T follicular helper cell (primary cell): ENCODE results near the gene TEX28.
"Not testable (repeated sequence)": the region's sequence is repeated elsewhere in the genome, so short reads cannot be mapped to it uniquely, and the experiment has no call there.

Experiments used
- DNase-seq: peaks from one replicate; pipeline ENCODE4 v3.0.0-alpha.2; 2020; ENCODE audit warnings: low read depth
- total RNA-seq, 2 experiments: gene quantifications; one replicate each; lab custom pipeline; 2026; lab: John Stamatoyannopoulos, UW

The TEX28 gene, protein sequence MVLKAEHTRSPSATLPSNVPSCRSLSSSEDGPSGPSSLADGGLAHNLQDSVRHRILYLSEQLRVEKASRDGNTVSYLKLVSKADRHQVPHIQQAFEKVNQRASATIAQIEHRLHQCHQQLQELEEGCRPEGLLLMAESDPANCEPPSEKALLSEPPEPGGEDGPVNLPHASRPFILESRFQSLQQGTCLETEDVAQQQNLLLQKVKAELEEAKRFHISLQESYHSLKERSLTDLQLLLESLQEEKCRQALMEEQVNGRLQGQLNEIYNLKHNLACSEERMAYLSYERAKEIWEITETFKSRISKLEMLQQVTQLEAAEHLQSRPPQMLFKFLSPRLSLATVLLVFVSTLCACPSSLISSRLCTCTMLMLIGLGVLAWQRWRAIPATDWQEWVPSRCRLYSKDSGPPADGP
- 0 reads per million in 2 experiments for total RNA-seq

DNA sequence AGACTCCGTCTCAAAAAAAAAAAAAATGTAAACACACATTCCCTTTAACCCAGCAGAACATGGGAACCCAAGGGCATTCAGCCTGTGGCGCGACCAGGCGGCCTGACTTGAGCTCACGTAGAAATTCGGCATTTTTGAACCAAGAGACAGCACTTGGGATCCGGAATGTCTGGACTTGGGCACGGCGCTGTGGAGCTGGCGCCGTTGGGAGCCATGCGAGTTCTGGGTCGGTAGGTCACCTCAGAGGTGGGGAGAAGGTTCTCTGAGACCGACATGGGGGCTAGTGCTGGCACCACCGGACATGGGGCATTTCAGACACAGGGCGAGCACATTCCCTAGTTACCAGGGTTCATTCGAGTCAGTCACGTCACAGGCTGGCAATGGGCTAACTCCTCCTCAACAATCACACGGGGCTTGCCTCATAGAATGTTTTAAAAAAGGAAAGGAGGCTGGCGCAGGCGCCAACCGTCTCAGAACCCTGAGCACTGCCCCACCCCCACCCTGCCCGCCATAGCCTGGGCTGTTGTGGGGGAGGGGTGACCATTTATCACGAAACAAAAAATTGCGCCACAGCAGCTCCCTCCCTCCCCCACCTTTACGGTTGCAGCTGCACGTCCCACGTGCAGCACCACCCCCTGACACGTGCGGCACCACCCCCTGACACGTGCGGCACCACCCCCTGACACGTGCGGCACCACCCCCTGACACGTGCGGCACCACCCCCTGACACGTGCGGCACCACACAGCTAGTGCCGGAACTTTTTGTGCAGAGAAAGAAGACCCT is at the start of gene TEX28:
Gene TEX28 (minus strand): TSS at position 334 of the 784 bp plus-strand sequence. CDS start 3,007 bp downstream, outside the sequence.
- no peak for DNase-seq

DNA sequence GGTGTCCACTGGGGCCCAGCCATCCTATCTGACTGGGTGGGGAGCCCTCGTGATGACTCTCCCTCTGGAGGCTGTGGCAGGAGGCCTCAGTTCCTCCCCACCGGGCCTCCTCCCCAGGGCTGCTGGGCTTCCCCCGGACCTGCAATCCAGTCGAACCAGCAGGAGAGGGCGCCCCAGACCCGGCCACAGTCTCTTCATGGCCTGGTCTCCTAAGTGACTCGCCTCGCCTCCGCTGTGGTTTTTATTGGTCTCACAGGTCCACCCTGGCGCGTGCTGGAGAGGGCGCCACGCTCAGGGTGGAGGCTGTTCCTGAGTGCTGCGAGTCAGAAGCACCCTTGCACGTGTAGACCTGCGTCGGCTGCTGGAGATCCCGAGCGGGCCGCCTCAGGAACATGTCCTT is 48.7 kb upstream of the TEX28 start:
- not testable (repeated sequence) for DNase-seq

DNA sequence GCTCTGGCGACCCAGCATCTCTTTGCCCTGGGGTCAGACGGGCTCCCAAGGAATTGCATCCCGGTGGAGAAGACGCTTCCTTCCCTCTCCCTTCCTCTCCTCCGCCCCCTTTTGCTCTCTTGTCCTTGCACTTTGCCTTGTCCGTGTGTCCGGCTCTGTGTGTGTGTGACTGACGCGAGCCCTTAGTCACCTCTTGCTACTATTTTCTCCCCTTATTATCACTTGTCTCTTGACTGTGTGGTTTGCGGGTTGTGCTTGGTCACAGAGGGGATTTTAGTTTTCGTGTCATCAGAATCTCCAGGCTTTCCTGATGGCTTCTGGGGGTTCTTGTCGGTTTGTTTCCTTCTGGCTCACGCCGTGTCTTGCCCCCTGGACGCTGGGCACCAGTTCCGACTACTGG is 48.1 kb upstream of the TEX28 start:
- not testable (repeated sequence) for DNase-seq

DNA sequence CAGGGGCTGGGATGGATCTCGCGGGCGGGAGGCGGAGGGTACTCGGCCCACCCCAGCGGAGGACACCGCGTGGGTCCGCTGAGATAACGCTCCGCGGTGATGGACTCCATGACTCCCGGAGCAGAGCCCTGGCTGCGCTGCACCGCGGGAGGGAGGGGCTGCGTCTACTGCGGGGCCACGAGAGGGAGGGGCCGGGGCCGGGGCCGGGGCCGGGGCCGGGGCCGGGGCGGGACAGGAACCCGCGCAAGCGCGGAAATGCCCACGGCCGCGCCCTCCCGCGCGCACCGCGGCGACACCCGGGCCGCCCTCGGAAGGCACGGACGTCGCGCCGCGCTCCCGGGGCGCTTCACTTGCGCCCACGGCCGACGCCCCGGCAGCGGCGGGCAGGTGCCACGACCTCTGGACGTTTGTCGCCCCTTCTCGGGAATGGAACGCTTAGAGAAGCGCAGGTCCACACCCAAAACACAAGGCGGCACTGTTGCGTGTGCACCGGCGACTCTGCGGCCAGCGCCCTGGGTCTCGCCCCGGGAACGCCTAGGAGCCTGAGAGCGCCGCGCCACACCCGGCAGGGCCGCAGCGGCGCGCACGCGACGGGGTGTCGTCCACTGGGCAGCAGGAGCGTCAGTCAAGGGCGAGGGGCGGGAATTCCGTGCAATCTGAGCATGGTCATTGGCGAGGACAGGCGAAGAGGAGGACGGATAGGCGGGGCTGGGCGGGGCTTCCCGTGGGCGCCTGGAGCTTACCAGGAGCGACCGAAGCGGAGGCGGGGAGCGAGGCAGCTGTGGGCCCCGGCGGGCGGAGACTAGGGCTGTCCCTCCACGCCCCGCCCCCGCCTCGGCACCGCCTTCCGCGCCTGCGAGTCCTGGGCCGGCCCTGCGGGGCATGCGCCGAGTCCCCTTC is 46.7 kb upstream of the TEX28 start:
- DNase-seq, result not testable (repeated sequence)

DNA sequence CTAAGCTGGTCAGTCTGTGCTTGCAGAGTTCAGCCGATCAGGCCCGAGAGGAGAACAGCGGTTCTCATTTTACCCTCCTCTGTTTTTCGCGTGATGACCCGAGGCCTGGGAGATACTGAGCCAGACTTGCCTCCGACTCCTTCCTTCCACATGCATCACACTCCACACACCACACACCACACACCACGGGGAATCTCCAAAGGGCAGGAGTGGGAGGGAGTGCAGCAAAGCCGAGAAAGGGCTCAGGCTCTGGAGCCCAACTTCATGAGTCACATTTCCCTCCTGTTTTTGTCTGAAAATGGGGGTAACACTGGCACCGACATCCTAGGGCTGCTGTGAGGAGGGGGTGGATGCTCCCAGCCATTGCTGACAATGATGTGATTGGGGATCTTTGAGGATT is 39.6 kb upstream of the TEX28 start:
- no peak for DNase-seq

DNA sequence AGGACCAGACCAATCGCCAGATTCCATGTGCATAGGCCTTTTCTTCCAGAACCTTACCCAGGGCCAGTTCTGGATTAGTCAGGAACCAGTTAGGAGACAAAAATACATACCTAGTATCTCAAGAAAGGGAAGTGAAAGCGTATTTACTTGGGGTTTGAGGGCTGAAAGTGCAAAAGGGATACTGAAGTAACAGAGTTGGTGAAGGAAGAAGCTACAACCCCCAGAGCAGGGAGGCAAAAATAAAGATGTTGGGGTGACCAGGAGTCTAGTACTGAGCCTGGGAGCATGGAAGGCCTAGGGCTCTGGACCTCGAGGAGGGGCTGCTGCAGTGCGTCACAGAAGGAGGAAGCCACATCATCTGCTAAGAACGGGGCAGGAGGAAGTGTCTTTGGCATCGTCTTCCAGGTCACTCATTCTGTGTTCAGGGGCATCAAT is 38.9 kb upstream of the TEX28 start:
- DNase-seq, result no peak

DNA sequence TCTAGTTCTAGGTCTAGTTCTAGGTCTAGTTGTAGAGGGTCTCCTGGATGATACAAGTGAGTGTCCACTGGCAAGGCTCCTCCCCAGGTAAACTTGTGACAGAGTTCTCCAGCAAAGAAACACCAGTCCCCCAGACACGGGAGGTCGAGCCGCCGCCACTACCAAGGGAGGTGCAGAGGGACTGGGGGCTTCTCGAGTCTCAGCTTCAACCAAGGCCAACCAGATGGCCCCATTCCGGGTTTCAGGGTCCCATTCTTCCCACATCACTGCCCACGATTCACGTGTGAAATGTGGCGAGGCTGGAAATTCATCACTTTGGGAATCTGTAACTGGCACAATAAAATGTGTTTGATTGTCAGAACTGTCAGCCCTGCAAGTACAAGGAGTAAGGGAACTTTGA is 38.2 kb upstream of the TEX28 start:
- DNase-seq, result no peak

DNA sequence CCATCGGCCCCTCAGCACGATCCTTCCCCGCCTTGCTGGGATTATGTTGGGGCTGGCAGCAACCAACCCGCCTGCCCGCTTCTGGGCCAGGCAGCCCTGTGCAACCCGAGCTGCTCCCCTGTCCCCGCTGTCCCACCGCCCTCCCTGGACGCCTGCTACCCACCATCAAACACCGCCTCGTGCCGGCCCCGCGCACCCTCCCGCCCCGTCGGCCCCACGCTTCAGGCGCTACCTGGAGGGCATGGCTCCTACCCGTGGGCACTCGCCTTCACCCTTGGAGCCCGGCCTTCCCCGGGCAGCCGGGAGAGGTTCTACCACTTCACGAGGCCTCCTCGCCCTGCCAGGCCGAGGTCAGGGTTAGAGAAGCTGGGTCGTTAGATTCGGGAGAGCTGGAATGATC is 37.6 kb upstream of the TEX28 start:
- no peak for DNase-seq

DNA sequence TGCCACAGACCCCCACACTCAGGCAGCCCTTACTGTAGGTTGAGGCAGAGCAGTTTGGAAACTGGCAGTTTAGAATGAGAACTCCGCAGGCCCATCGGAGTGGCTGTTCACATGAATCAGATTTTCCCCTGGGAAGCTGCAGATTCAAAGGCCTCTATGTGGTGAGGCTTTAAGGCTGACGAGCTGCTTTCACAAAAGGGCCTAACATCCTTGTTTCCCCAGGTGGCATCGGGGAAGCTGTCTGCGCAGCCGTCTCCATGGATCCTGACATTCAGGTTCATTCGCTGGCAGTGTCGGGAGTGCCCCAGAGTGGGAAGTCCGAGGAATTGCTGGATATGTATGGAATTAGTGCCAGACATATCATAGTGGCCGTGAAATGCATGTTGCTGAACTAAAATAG is 34.4 kb upstream of the TEX28 start:
- no peak for DNase-seq

DNA sequence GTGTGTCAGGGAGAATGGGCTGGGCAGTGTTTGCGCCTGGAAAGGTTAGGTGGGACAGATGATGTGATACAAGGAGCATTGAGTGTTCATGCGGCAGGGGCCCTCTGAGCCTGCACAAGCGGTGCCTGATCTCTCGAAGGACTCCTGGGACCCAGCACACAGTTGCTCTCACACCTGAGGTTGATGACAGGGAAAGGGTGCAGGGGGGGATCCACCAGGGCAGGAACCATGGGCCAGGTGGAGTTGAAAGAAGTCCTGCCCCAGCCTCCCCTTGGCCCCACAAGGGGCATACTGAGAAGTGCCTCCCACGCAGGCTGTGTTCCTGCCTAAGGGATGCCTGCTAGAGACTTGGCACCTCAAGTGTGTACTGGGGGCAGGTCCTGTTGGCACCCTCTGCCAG is 33.7 kb upstream of the TEX28 start:
- DNase-seq, result no peak

DNA sequence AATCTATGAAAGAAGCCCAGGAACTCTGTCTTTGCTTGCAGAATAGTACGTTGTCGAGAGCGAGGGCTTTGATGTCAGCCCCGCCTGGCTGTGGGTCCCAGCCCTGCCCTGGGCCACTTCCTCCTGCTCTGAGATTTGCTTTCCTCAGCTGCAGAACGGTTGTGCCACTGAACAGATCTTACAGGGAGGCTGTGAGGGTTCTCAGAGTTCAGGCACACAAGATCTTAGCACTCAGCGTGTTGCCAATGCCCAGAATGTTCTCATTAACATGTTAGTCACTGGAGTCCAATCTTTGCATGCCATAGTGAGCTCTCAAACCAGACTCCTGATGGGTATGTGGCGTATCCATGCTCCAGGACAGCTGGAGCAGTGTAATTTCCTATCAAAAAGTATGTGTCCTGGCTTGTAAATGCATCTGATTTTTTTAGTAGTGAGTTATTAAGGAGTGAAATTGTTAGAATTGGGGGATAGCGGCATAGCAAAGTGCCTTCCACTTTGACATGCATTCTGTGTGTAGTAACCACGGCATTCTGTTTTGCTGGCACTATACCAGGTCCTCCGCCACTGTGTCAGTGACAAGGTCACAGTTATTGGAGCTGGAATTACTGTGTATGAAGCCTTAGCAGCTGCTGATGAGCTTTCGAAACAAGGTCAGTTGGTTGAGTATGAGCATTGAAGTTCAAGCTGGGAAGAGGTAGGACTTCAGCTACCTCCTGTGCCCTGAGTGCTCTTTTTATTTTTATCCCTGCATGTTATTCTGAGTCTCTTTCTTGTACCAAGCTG is 32.3 kb upstream of the TEX28 start:
- no peak for DNase-seq

DNA sequence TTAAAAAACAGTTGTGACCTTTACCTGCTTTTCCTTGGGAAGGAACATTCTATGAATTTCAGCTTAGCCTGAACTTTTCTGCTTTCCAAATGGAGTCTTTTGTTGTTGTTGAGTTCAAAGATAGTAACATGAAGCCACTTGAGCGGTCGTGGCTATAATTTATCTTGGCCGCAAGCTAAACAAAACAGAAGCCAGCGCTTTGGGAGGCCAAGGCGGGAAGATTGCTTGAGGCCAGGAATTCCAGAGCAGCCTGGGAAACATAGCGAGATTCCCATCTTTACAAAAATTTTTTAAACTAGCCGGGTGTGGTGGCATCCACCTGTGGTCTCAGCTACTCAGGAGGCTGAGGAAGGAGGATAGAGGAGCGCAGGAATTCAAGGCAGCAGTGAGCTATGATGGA is 30.6 kb upstream of the TEX28 start:
- DNase-seq, result no peak

DNA sequence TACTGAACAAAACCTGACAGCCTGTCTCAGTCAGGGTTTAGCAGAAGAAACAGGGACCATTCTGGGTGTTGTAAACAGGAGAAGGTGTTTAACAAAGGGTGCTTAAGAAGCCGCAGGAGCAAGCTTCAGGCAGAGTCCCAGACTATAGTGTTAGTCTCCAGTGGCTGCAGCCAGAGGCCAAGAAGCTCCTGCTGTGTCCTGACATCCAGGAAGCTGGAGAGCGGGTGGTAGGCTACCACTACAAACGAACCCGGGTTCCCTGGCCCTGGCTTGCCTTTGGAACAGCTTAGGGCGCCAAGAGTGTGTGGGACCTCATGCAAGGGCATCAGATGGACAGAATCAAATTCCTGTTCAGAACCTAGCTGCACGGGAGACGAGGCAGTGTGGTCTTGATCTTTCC is 28.6 kb upstream of the TEX28 start:
- DNase-seq, result no peak

DNA sequence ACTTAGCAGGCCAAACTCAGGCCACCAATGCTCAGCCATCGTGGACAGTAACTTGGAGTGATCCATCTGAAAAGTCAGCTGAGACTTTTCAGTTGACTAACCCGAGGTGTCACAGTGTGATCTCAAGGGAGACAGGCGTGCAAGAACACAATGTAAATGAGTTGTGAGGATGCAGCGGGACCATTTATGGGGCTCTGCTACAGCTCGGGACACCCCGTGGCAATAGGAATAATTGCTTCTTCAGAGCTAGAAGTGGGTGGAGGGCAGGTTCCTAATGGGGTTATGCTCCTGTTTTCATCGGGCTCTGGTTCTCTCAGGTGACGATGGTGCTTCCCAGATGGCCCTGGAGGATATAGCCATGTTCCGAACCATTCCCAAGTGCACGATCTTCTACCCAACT is 28.0 kb upstream of the TEX28 start:
- no peak for DNase-seq

DNA sequence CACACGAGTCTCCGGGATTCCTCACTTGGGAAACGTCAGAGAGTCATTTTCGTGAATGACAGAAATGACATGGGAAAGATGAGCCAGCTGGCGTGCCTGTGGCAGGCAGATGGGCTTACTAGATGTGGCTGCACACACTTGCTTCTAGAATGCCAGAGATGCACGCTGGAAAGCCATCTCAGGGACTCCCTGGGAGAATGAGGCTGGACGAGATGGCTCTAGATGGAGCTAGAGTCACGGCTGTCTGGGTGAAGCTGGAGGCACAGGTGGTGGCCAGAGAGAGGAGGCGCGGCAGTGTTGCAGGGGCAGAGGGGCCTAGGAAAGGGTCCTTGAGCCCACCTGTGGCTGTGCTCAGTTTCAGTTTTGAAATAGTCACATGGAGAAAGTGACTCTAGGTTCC is 26.7 kb upstream of the TEX28 start:
- DNase-seq, result no peak

DNA sequence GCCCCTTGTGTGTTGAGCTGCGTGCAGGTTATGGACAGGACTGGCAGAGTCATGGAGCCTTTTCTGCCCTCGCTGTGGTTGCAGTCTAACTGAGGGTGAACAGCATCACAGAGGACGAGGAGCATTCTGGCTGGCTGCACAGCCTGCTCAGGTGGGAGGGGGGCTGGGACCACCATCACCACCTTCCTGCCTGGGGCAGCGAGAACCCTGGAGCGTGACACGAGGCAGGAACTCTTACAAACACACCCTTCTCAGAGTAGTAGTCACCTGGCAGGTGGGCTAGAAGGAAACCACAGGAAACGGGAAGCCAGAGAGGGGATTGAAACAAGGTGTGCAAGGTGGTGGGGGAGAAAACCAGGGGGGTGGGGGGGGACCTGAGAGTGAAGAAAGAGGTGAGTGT is 26.2 kb upstream of the TEX28 start:
- DNase-seq, result no peak

DNA sequence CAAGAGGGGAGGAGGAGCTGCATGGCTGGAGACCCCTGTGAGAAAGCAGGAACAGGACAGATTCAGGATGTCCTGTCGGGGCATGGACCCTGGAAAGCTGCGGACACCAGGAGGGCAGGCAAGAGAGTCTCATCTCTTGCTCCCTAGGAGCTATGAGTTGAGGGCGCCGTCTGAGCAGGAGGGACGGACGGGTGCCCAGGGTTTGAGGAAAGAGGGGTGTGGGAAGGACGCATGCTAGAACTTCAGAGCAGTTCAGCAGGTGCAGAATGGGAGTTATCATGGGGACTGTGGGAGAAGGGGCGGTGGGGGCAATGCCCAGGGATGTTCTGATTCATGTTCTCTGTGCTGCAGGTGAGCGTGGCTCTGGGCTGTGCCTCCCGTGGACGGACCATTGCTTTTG is 25.5 kb upstream of the TEX28 start:
- no peak for DNase-seq

DNA sequence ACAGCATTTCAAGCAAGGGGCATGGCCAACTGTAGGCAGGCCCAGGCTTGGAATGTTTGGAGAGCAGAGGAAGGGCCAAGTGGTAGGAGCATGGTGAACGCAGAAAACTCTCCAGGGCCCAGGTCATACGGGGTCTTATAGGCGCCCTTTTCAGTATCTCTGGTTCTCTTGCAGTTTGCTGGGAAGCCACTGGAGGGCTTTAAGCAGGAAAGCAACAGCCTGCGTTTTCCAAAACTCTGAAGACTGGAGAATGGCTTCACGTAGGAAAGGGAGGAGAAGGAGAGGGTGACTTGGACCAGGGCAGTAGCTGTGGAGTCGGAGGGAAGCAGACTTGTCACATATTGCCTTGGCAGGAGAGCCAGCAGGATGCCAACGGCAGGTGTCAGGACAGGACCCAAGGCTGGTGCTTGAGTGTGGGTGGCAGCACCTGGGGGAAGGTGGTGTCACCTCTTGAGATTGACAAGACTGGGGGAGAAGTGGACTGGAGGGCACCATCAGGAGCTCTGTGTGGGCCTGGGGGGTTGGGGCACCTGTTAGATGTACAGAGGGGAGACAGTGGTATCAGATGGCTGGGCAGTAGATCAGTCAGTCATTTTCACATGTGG is 22.6 kb upstream of the TEX28 start:
- DNase-seq, result no peak

DNA sequence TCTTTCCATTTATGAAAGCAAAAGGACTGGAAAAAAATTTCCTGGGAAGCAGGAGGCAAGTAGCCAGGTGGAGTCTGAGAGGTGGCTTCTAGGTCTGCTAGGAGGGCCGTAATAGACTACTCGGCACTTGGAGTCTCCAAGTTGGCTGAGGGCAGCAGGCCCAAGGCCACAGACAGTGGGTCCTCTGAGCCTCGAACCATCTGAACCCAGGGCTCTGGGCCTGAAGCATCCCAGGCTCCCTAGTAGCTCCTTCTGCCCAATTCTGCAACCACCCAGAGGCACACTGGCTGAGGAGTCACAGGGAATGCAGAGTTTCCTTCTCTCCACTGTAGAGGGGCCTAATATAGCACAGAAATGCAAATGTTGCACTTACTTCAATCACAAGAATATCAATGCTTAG is 20.5 kb upstream of the TEX28 start:
- DNase-seq, result no peak

DNA sequence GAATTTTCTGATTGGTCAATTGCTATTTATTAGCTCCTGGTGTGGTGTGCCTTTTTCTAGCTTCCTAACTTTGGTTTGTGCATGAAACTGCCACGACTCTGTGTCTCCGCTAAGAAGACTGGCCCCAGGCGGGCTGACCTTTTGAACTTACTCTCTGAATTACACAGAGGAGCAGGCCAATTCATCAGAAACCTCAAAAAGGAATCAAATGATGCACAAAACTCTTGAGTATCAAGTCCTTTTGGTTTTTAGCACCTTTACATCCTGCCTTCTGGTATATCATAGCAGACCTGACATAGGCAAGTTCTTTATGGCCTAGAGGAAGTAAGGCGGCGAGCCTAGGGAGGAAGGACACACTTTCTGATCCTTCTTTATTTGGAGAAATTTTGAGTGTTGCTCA is 18.2 kb upstream of the TEX28 start:
- DNase-seq, result no peak

DNA sequence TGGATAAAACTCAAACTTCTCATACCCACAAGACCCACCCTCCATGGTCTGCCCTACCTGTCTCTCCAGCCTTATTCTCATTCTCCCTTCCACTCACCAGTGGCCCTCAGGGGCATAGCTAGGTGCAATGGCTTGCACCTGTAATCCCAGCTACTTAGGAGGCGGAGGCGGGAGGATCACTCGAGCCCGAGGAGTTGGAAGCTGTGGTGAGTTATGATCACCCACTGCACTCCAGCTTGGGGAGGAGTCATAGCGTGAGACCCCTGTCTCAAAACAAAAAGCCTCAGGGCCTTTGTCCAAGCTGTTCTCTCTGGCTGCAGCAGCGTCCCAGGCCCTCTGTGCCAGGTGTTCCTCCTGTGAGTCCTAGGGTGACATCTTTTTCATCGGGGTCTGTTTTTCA is 17.2 kb upstream of the TEX28 start:
- DNase-seq, result no peak
